Bronchial epithelial cell (primary cell): Measurements from ENCODE around the gene KBTBD7. TPM values are rescaled to one million over a fixed set of nuclear protein-coding genes. Genes with fewer than 3 reads are reported as not detected.
A peak's percentile ranks its signal among the peaks of the same experiment; 100 is the strongest.

Experiments used
- DNase-seq: peaks from one replicate; pipeline ENCODE4 v3.0.0-alpha.2; 2010; ENCODE audit warnings: low read depth
- FAIRE-seq: peaks from 2 replicates; lab custom pipeline; 2011; peaks lifted over from hg19 to GRCh38; lab: Jason Lieb, UNC
- H3K27me3 ChIP-seq: 2 replicates; pipeline ENCODE4 v1.5.1; 2011; ENCODE audit warnings: low read length; ENCODE audit not compliant: control insufficient read depth, insufficient read depth
- H3K36me3 ChIP-seq: 2 replicates; pipeline ENCODE4 v1.5.1; 2011; ENCODE audit warnings: low read length; ENCODE audit not compliant: control insufficient read depth, insufficient read depth
- H3K4me3 ChIP-seq: 2 replicates; pipeline ENCODE4 v1.5.1; 2011; ENCODE audit warnings: mild to moderate bottlenecking, low read depth, low read length, control low read depth
- CTCF ChIP-seq: IDR thresholded peaks from 2 replicates; pipeline ENCODE4 v1.5.1; 2011; ENCODE audit warnings: mild to moderate bottlenecking, moderate library complexity, low read length, control low read depth, inconsistent platforms; ENCODE audit not compliant: insufficient read depth, severe bottlenecking
- total RNA-seq: library from RNA; depleted of rRNA; stranded (reverse); fragments of >200 nt; gene quantifications from 2 replicates; pipeline ENCODE4 v1.2.1, GENCODE V29; 2014

The KBTBD7 gene
- total RNA-seq, 1 donor from 2014 or later: 9.5 TPM

GRCh38 chr13:41216160-41216559, 21.8 kb upstream of the KBTBD7 start:
- Histone ChIP-seq H3K36me3 (peaks cover 3% of the 10 kb centered on the region), H3K4me3 (no peak overlapping the region), H3K27me3 (no peaks in the 10 kb centered on the region)
- TF ChIP-seq CTCF: no peak
- FAIRE-seq (no peak), DNase-seq (peak; percentile 32)

- no peak for TF ChIP-seq CTCF
- no peak for DNase-seq
- peaks cover 3% of the 10 kb centered on the region for H3K36me3 ChIP-seq
- FAIRE-seq: no peak
- no peak overlapping the region for H3K4me3 ChIP-seq
- no peaks in the 10 kb centered on the region for H3K27me3 ChIP-seq
These were observed 19.6 kb upstream of the KBTBD7 start for GRCh38 chr13:41213919-41214318.

GRCh38 chr13:41213316-41213715, 18.9 kb upstream of the KBTBD7 start:
- TF ChIP-seq CTCF: no peak
- DNase-seq: no peak
- Histone ChIP-seq H3K27me3 (no peaks in the 10 kb centered on the region), H3K36me3 (peaks cover 3% of the 10 kb centered on the region), H3K4me3 (no peak overlapping the region)
- no peak for FAIRE-seq

- no peaks in the 10 kb centered on the region for H3K27me3 ChIP-seq
- DNase-seq (no peak), FAIRE-seq (no peak)
- no peak overlapping the region for H3K4me3 ChIP-seq
- no peak for TF ChIP-seq CTCF
- peaks cover 3% of the 10 kb centered on the region for H3K36me3 ChIP-seq
These were observed 18.5 kb upstream of the KBTBD7 start for GRCh38 chr13:41212881-41213280.

- Histone ChIP-seq H3K4me3 (no peak overlapping the region), H3K27me3 (no peaks in the 10 kb centered on the region), H3K36me3 (peaks cover 3% of the 10 kb centered on the region)
- TF ChIP-seq CTCF: no peak
- no peak for FAIRE-seq
- no peak for DNase-seq
These were observed 16.7 kb upstream of the KBTBD7 start for GRCh38 chr13:41211062-41211461.

- Histone ChIP-seq H3K27me3 (no peaks in the 10 kb centered on the region), H3K36me3 (no peaks in the 10 kb centered on the region), H3K4me3 (no peak overlapping the region)
- DNase-seq (no peak), FAIRE-seq (no peak)
- TF ChIP-seq CTCF: no peak
These were observed 12.1 kb upstream of the KBTBD7 start for GRCh38 chr13:41206467-41206866.
